Neuronal stem cell (in vitro differentiated cells): ENCODE measurements around the gene KIF7.

Experiments used
- DNase-seq: peaks from one replicate; pipeline ENCODE4 v3.0.0-alpha.2; 2013; ENCODE audit warnings: low spot score
- H2AFZ ChIP-seq: one replicate; pipeline ENCODE4 v1.6.1; 2013; ENCODE audit warnings: mild to moderate bottlenecking, low read length, inconsistent platforms
- H2AK5ac ChIP-seq: 2 replicates; pipeline ENCODE4 v1.6.1; 2013; ENCODE audit warnings: low read depth, mild to moderate bottlenecking, inconsistent platforms, low read length, moderate library complexity, mixed read lengths
- H2BK120ac ChIP-seq: 2 replicates; pipeline ENCODE4 v1.6.1; 2013; ENCODE audit warnings: low read depth, mild to moderate bottlenecking, inconsistent platforms, low read length, moderate library complexity, mixed read lengths
- H2BK12ac ChIP-seq: one replicate; pipeline ENCODE4 v1.6.1; 2013; ENCODE audit warnings: low read length, inconsistent platforms
- H2BK15ac ChIP-seq: 2 replicates; pipeline ENCODE4 v1.6.1; 2013; ENCODE audit warnings: mild to moderate bottlenecking, low read length, inconsistent platforms, mixed read lengths
- H2BK5ac ChIP-seq: one replicate; pipeline ENCODE4 v1.6.1; 2013; ENCODE audit warnings: inconsistent platforms, mild to moderate bottlenecking, low read length, moderate library complexity
- H3K14ac ChIP-seq: one replicate; pipeline ENCODE4 v1.6.1; 2013; ENCODE audit warnings: low read length, inconsistent platforms
- H3K18ac ChIP-seq: 2 replicates; pipeline ENCODE4 v1.6.1; 2013; ENCODE audit warnings: low read length, inconsistent platforms
- H3K23ac ChIP-seq: 2 replicates; pipeline ENCODE4 v1.6.1; 2013; ENCODE audit warnings: low read depth, mild to moderate bottlenecking, mixed read lengths, low read length, inconsistent platforms; ENCODE audit not compliant: poor library complexity
- H3K27ac ChIP-seq: replicated peaks from 3 replicates; pipeline ENCODE4 v1.5.1; 2013; ENCODE audit warnings: low read length, inconsistent platforms
- H3K27me3 ChIP-seq, 3 experiments: 2 replicates each; pipeline ENCODE4 v1.6.1; 2013; ENCODE audit warnings: low read length in 3 of 3, mild to moderate bottlenecking in 2 of 3, inconsistent platforms in 1 of 3, low read depth in 1 of 3, mixed read lengths in 1 of 3, moderate library complexity in 1 of 3; ENCODE audit not compliant: control insufficient read depth in 3 of 3, insufficient read depth in 3 of 3
- H3K36me3 ChIP-seq, 2 donors: replicated peaks in 1 of 2; 2 replicates each; pipeline ENCODE4 v1.6.1; 2013; ENCODE audit warnings: low read length in 2 of 2; ENCODE audit not compliant: control insufficient read depth in 2 of 2, insufficient read depth in 2 of 2
- H3K4ac ChIP-seq: 2 replicates; pipeline ENCODE4 v1.6.1; 2013; ENCODE audit warnings: inconsistent platforms, mild to moderate bottlenecking, low read length, moderate library complexity
- H3K4me1 ChIP-seq, 2 donors: 1 replicate in 1 of 2; 2 replicates in 1 of 2; pipeline ENCODE4 v1.6.1; 2013; ENCODE audit warnings: low read length in 2 of 2, low read depth in 1 of 2; ENCODE audit not compliant: control insufficient read depth in 2 of 2, insufficient read depth in 1 of 2
- H3K4me2 ChIP-seq: one replicate; pipeline ENCODE4 v1.6.1; 2013; ENCODE audit warnings: mild to moderate bottlenecking, low read length, inconsistent platforms; ENCODE audit not compliant: insufficient read depth, poor library complexity, severe bottlenecking
- H3K4me3 ChIP-seq, 2 donors: 2 replicates each; pipeline ENCODE4 v1.5.1; 2013; ENCODE audit warnings: low read length in 2 of 2, mild to moderate bottlenecking in 2 of 2, inconsistent platforms in 1 of 2, moderate library complexity in 1 of 2
- H3K79me1 ChIP-seq: one replicate; pipeline ENCODE4 v1.6.1; 2013; ENCODE audit warnings: low read depth, mild to moderate bottlenecking, inconsistent platforms, low read length, moderate library complexity
- H3K9ac ChIP-seq: one replicate; pipeline ENCODE4 v1.6.1; 2013; ENCODE audit warnings: mild to moderate bottlenecking, low read depth, low read length, inconsistent platforms; ENCODE audit not compliant: poor library complexity
- H3K9me3 ChIP-seq, 2 donors: replicated peaks in 1 of 2; 2 replicates each; pipeline versions ENCODE3 to v1.6.1; 2013; ENCODE audit warnings: low read length in 2 of 2, mild to moderate bottlenecking in 2 of 2, inconsistent platforms in 1 of 2, low read depth in 1 of 2, mixed read lengths in 1 of 2, moderate library complexity in 1 of 2; ENCODE audit not compliant: control insufficient read depth in 2 of 2, insufficient read depth in 1 of 2
- H4K8ac ChIP-seq: one replicate; pipeline ENCODE4 v1.6.1; 2013; ENCODE audit warnings: low read depth, mild to moderate bottlenecking, inconsistent platforms, low read length, moderate library complexity
- H4K91ac ChIP-seq: one replicate; pipeline ENCODE4 v1.6.1; 2013; ENCODE audit warnings: low read length, low read depth, mild to moderate bottlenecking, inconsistent platforms; ENCODE audit not compliant: poor library complexity
- WGBS, 2 donors: extraction: QIAGEN DNeasy Blood & Tissue Kit; methylation state at CpG; one replicate each; pipeline ENCODE4 v1.1.7; 2013; ENCODE audit warnings: missing lambda C conversion rate in 2 of 2, mixed read lengths in 1 of 2; ENCODE audit not compliant: insufficient read length in 2 of 2, insufficient replicate concordance in 1 of 2; ENCODE audit errors: extremely low coverage in 2 of 2; 5-methylcytosine and 5-hydroxymethylcytosine counted together

Gene KIF7

DNA sequence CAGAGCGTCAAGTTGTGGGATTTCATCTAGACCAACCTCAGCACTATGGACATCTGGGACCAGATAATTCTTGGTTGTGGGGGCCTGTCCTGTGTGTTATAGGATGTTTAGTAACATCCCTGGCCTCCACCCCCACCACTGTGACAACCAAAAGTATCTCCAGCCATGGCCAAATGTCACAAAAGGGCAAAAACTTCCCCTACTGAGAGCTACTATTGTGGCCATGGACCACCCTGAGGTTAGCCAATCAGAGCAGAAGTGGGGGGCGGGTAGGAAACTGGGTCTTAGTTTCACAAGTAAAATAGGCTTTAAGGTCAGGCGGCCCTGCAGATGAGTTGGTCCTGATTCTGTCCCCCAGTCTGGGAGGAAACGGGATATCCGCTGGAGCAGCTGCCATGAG lies 25.4 kb downstream of the KIF7 start:
- no peak overlapping the region for H3K4ac ChIP-seq
- H2BK5ac ChIP-seq = no peak overlapping the region
- no peak overlapping the region for H4K91ac ChIP-seq
- no peak overlapping the region for H2BK120ac ChIP-seq
- H2AK5ac ChIP-seq = no peak overlapping the region
- peaks cover 15 to 31% of the 10 kb centered on the region in 2 donors for H3K9me3 ChIP-seq
- no peak overlapping the region for H3K18ac ChIP-seq
- no peaks in the 10 kb centered on the region for H3K27me3 ChIP-seq
- H3K27ac ChIP-seq = no peak overlapping the region
- H3K9ac ChIP-seq = no peak overlapping the region
- no peak overlapping the region for H3K23ac ChIP-seq
- H3K36me3 ChIP-seq = peaks cover 77 to 89% of the 10 kb centered on the region in 2 donors
- DNase-seq = no peak
- no peak overlapping the region for H2BK12ac ChIP-seq
- H2AFZ ChIP-seq = no peak overlapping the region
- no peak overlapping the region for H4K8ac ChIP-seq
- no CpG with 5 or more reads among the region's 5 CpGs for WGBS, 2 donors
- no peaks in the 10 kb centered on the region for H3K79me1 ChIP-seq
- no peak overlapping the region for H3K4me2 ChIP-seq
- no peak overlapping the region for H3K14ac ChIP-seq
- H3K4me3 ChIP-seq = no peak overlapping the region
- H2BK15ac ChIP-seq = no peak overlapping the region
- no peaks in the 10 kb centered on the region for H3K4me1 ChIP-seq

DNA sequence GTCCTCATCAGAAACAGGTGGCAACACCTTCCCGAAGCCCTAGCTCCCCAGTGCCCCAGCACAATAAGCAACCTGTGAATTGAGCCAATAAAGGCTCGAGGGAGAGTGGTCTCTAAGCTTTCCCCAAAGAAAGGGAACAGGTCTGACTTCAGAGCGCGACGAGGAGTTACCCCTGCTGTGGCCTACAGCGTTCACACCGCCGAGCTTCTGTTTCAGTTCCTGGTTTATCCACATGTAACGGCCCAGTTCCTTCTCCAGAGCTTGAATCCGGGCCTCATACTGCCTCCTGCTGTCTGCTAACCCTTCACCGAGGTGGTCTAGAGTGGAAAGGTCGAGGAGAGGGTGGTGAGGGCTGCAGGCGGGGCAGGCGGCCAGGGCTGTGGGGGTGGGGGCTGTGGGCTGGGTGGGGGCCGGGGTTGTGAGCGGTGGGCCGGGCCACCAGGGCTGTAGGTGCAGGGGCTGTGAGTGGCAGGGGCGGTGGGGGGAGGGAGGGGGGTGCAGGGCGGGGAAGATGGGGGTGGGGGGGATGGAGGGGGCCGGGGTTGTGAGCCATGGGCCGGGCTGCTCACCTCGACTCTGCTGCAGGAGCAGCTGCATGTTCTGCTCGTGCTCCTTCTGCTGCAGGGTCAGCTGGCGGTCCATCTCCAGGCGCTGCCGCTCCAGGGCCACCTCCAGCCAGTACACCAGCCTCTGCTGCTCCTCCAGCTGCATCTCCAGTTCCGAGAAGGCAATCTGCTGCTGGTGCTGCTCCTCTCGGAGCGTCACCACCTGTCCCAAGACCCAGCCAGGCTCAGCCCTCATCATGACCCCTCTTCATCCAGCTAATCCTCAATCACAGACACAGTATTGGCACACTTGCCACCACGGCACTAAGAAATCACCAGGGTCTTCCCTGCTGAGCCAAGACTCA lies 26.2 kb downstream of the KIF7 start:
- no peak overlapping the region for H2BK5ac ChIP-seq
- H3K23ac ChIP-seq = no peak overlapping the region

DNA sequence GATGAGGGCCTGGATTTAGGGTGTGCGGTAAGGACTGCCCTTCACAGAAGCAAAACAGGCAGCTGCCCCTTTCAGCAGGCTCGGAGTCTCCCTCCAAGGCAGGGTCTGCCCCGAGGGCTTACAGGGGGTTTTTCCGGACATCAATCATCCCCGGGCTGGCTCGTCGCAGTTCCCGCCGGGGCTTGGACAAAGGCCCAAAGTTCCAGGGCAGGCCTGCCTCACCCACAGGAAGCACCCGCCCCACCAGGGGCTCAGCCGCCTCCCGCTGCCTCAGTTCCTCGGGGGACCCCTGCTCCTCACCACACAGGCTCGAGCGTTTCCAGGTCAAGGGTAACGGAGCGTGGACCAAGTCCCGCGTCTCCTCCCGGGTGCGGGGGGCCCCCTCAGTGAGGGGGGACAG lies 27.0 kb downstream of the KIF7 start:
- H3K18ac ChIP-seq = no peak overlapping the region
- H3K4me3 ChIP-seq = no peak overlapping the region
- H4K8ac ChIP-seq = no peak overlapping the region
- no peak overlapping the region for H3K23ac ChIP-seq
- H4K91ac ChIP-seq = no peak overlapping the region
- DNase-seq = no peak
- no peak overlapping the region for H2AK5ac ChIP-seq
- H3K27ac ChIP-seq = no peak overlapping the region
- H3K4ac ChIP-seq = no peak overlapping the region
- WGBS, 2 donors = no CpG with 5 or more reads among the region's 21 CpGs
- peaks cover 86 to 98% of the 10 kb centered on the region in 2 donors for H3K36me3 ChIP-seq
- H2BK120ac ChIP-seq = no peak overlapping the region
- no peaks in the 10 kb centered on the region for H3K79me1 ChIP-seq
- no peaks in the 10 kb centered on the region for H3K27me3 ChIP-seq
- H2BK5ac ChIP-seq = no peak overlapping the region
- no peak overlapping the region for H3K9ac ChIP-seq
- H3K14ac ChIP-seq = no peak overlapping the region
- H2BK12ac ChIP-seq = no peak overlapping the region
- H3K4me2 ChIP-seq = no peak overlapping the region
- no peaks in the 10 kb centered on the region for H3K4me1 ChIP-seq
- peaks cover 9 to 26% of the 10 kb centered on the region in 2 donors for H3K9me3 ChIP-seq
- no peak overlapping the region for H2BK15ac ChIP-seq
- no peak overlapping the region for H2AFZ ChIP-seq

More for the DNA sequence above, 26.2 kb downstream of the KIF7 start:
- no peak overlapping the region for H2AK5ac ChIP-seq
- H4K91ac ChIP-seq = no peak overlapping the region
- H3K9me3 ChIP-seq = peaks cover 15 to 31% of the 10 kb centered on the region in 2 donors
- H3K4me3 ChIP-seq = no peak overlapping the region
- H3K14ac ChIP-seq = no peak overlapping the region
- no peak overlapping the region for H2BK120ac ChIP-seq
- H3K9ac ChIP-seq = no peak overlapping the region
- H3K27me3 ChIP-seq = no peaks in the 10 kb centered on the region
- no peak overlapping the region for H3K4me2 ChIP-seq
- no peak overlapping the region for H3K27ac ChIP-seq
- H3K36me3 ChIP-seq = peaks cover 85 to 96% of the 10 kb centered on the region in 2 donors
- H2BK15ac ChIP-seq = no peak overlapping the region
- H3K18ac ChIP-seq = no peak overlapping the region
- no peak overlapping the region for H4K8ac ChIP-seq
- no peak overlapping the region for H2BK12ac ChIP-seq
- WGBS, 2 donors = no CpG with 5 or more reads among the region's 30 CpGs
- H3K4me1 ChIP-seq = no peaks in the 10 kb centered on the region
- no peak overlapping the region for H3K4ac ChIP-seq
- DNase-seq = no peak
- H3K79me1 ChIP-seq = no peaks in the 10 kb centered on the region
- H2AFZ ChIP-seq = no peak overlapping the region

DNA sequence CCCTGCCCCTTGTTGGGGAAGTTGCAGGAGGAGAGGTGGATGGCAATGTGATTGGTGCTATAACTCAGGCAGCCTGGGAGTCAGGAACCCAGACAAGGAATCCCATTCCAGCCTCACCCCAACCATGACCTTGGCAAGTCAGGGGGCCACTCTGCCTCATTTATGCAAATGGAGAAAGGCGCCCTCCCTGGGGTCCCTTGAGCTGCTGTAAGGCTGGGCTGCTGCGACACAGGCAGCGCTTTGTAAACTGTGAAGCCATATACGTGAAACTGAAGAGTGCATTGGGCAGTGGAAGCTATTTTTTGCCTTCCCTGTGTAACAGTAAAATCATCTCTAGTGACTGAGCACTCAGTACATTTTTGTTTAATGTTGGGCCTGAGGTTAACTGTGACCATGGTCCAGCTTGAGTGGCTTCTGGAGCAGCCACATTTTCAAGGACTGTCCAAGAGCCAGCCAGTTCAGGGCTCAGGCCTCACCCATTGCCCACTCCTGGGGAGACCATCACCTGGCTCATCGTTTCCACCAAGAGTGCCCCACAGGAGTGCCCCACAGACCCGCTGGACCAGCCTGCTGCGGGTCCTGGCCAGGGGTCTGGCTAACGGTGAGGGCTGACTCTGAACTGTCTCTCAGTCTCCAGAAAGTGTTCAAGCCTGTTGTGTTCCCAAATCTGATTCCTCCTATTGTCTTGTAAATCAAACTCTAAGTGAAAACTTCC lies 27.9 kb downstream of the KIF7 start:
- peaks cover 86 to 99% of the 10 kb centered on the region in 2 donors for H3K36me3 ChIP-seq

More for the DNA sequence above, 27.9 kb downstream of the KIF7 start:
- H3K14ac ChIP-seq = no peak overlapping the region
- no peak overlapping the region for H3K18ac ChIP-seq
- H3K4ac ChIP-seq = no peak overlapping the region
- no peak overlapping the region for H3K23ac ChIP-seq
- H2AK5ac ChIP-seq = no peak overlapping the region
- no peak overlapping the region for H3K9ac ChIP-seq
- H2BK5ac ChIP-seq = no peak overlapping the region
- H3K9me3 ChIP-seq = peaks cover 3 to 19% of the 10 kb centered on the region in 2 donors
- no peaks in the 10 kb centered on the region for H3K27me3 ChIP-seq
- no peak overlapping the region for H3K4me2 ChIP-seq
- no peak overlapping the region for H2BK12ac ChIP-seq
- no CpG with 5 or more reads among the region's 8 CpGs for WGBS, 2 donors
- H4K91ac ChIP-seq = no peak overlapping the region
- H2AFZ ChIP-seq = no peak overlapping the region
- H3K79me1 ChIP-seq = no peaks in the 10 kb centered on the region
- no peak overlapping the region for H3K4me3 ChIP-seq
- no peak overlapping the region for H3K27ac ChIP-seq
- no peak overlapping the region for H2BK120ac ChIP-seq
- H3K4me1 ChIP-seq = no peaks in the 10 kb centered on the region
- no peak overlapping the region for H4K8ac ChIP-seq
- H2BK15ac ChIP-seq = no peak overlapping the region
- DNase-seq = no peak
